Progenitor cell of endocrine pancreas (in vitro differentiated cells): Measurements from ENCODE around the gene KLHL40. TPM values are rescaled to one million over a fixed set of nuclear protein-coding genes. Genes with fewer than 3 reads are reported as not detected.

Experiments used
- DNase-seq: peaks from one replicate; pipeline ENCODE4 v3.0.0; 2021; ENCODE audit warnings: low spot score; ENCODE audit not compliant: unreplicated experiment
- H3K27ac Mint-ChIP-seq: 2 replicates; pipeline ENCODE4 v1.8.0; 2021; ENCODE audit warnings: mild to moderate bottlenecking, moderate library complexity, mixed read lengths
- H3K27me3 Mint-ChIP-seq: 2 replicates; pipeline ENCODE4 v1.8.0; 2021; ENCODE audit warnings: mixed read lengths
- H3K36me3 Mint-ChIP-seq: 2 replicates; pipeline ENCODE4 v1.8.0; 2022; ENCODE audit warnings: mixed read lengths; ENCODE audit not compliant: insufficient read depth
- H3K4me1 Mint-ChIP-seq: 2 replicates; pipeline ENCODE4 v1.8.0; 2021; ENCODE audit warnings: low read depth, mixed read lengths
- H3K4me3 Mint-ChIP-seq: 2 replicates; pipeline ENCODE4 v1.8.0; 2021; ENCODE audit warnings: low read depth, mild to moderate bottlenecking, moderate library complexity, mixed read lengths
- H3K9me3 Mint-ChIP-seq: 2 replicates; pipeline ENCODE4 v1.8.0; 2021; ENCODE audit warnings: low read depth, mixed read lengths
- CTCF ChIP-seq: fragments of 200-600 bp; sonication (generic); IDR thresholded peaks from one replicate; pipeline ENCODE4 v1.5.0; 2021; ENCODE audit warnings: antibody characterized with exemption, mild to moderate bottlenecking; ENCODE audit not compliant: unreplicated experiment
- total RNA-seq: library from RNA; stranded (reverse); gene quantifications from 2 replicates; pipeline ENCODE4 v1.2.1, GENCODE V29; 2021

KLHL40 gene
- total RNA-seq, 1 donor from 2014 or later, result not detected

- no peak for DNase-seq
- Mint-ChIP-seq H3K36me3 (no peaks in the 10 kb centered on the region), H3K9me3 (no peaks in the 10 kb centered on the region), H3K27me3 (peaks cover 3% of the 10 kb centered on the region), H3K27ac (no peak overlapping the region), H3K4me1 (no peaks in the 10 kb centered on the region), H3K4me3 (no peak overlapping the region)
- no peak for TF ChIP-seq CTCF
These were observed 20.1 kb upstream of the KLHL40 start for GRCh38 chr3:42665050-42665878.

- no peak for DNase-seq
- H3K36me3 Mint-ChIP-seq, result no peaks in the 10 kb centered on the region
- no peak overlapping the region for H3K27ac Mint-ChIP-seq
- TF ChIP-seq CTCF, result no peak
- H3K4me1 Mint-ChIP-seq, result no peaks in the 10 kb centered on the region
- no peak overlapping the region for H3K4me3 Mint-ChIP-seq
- no peaks in the 10 kb centered on the region for H3K9me3 Mint-ChIP-seq
- H3K27me3 Mint-ChIP-seq, result peaks cover 5% of the 10 kb centered on the region
These were observed 19.3 kb upstream of the KLHL40 start for GRCh38 chr3:42666022-42666421.

- Mint-ChIP-seq H3K27ac (no peak overlapping the region), H3K4me3 (no peak overlapping the region), H3K4me1 (no peaks in the 10 kb centered on the region), H3K27me3 (peaks cover 5% of the 10 kb centered on the region), H3K9me3 (no peaks in the 10 kb centered on the region), H3K36me3 (no peaks in the 10 kb centered on the region)
- no peak for TF ChIP-seq CTCF
- DNase-seq, result peak; percentile 4
These were observed 18.7 kb upstream of the KLHL40 start for GRCh38 chr3:42666577-42666998.

GRCh38 chr3:42667096-42667522, 18.2 kb upstream of the KLHL40 start:
- Mint-ChIP-seq H3K27me3 (peaks cover 5% of the 10 kb centered on the region), H3K4me3 (no peak overlapping the region), H3K27ac (no peak overlapping the region), H3K4me1 (no peaks in the 10 kb centered on the region), H3K36me3 (no peaks in the 10 kb centered on the region), H3K9me3 (no peaks in the 10 kb centered on the region)
- peak; percentile 7 for DNase-seq
- no peak for TF ChIP-seq CTCF

- peak; percentile 8 for DNase-seq
- Mint-ChIP-seq H3K9me3 (no peaks in the 10 kb centered on the region), H3K4me1 (no peaks in the 10 kb centered on the region), H3K4me3 (no peak overlapping the region), H3K27me3 (peaks cover 7% of the 10 kb centered on the region), H3K36me3 (no peaks in the 10 kb centered on the region), H3K27ac (peak overlapping the region; percentile 14)
- TF ChIP-seq CTCF, result no peak
These were observed 17.6 kb upstream of the KLHL40 start for GRCh38 chr3:42667523-42668412.
